MM.1S (cell line): ENCODE data around the gene PEX26.

ENCODE experiments used
- CTCF ChIP-seq: fragments of 300-600 bp; sonication (generic); IDR thresholded peaks from 2 replicates; pipeline ENCODE4 v1.5.1; 2016; ENCODE audit warnings: antibody characterized with exemption, low read length, mixed read lengths
- EZH2 ChIP-seq: fragments of 300-600 bp; sonication (generic); optimal IDR thresholded peaks from 2 replicates; pipeline ENCODE3; 2017; ENCODE audit warnings: low read depth, mild to moderate bottlenecking, antibody characterized with exemption, low read length, mixed read lengths
- EZH2phosphoT487 ChIP-seq: fragments of 300-600 bp; sonication (generic); IDR thresholded peaks from 2 replicates; pipeline ENCODE4 v1.6.1; 2018; ENCODE audit warnings: antibody characterized with exemption, low read length

GRCh38 chr22:18111759-18112330 is 34.1 kb downstream of the PEX26 start:
- TF ChIP-seq CTCF (no peak), EZH2 (no peak), EZH2phosphoT487 (no peak)
